22Rv1 (cell line): Measurements from ENCODE around the gene LYZL4.

Source experiments
- ZFX ChIP-seq: fragments of 450-650 bp; IDR thresholded peaks from 2 replicates; pipeline ENCODE4 v1.6.1; 2017; ENCODE audit warnings: antibody characterized with exemption, borderline replicate concordance
- TF ChIP-seq, protein P1 (sequence below): fragments of 450-650 bp; IDR thresholded peaks from 2 replicates; pipeline ENCODE4 v1.5.1; 2017; ENCODE audit warnings: mild to moderate bottlenecking

DNA sequence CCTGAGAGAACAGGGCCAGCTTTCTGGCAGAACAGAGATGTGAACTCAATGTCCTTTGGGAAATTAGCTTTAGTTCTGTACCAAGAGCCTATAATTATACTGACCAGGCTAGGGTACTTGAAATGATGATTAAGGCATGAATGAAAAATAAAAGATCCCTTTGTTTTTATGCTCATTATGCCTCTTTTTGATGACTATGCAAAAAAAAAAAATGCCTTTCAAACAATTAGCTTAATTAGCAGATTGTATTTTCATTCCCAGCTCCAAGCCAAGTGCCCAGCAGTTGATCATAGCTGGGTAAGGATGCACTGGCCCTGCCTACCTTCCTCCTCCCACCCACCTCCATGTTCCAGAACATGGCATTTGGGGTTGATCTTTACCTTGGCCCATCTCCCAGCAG is 56.8 kb downstream of the LYZL4 start:
- TF ChIP-seq, protein P1, sequence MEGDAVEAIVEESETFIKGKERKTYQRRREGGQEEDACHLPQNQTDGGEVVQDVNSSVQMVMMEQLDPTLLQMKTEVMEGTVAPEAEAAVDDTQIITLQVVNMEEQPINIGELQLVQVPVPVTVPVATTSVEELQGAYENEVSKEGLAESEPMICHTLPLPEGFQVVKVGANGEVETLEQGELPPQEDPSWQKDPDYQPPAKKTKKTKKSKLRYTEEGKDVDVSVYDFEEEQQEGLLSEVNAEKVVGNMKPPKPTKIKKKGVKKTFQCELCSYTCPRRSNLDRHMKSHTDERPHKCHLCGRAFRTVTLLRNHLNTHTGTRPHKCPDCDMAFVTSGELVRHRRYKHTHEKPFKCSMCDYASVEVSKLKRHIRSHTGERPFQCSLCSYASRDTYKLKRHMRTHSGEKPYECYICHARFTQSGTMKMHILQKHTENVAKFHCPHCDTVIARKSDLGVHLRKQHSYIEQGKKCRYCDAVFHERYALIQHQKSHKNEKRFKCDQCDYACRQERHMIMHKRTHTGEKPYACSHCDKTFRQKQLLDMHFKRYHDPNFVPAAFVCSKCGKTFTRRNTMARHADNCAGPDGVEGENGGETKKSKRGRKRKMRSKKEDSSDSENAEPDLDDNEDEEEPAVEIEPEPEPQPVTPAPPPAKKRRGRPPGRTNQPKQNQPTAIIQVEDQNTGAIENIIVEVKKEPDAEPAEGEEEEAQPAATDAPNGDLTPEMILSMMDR: no peak
- TF ChIP-seq ZFX: no peak
